Measurements from ENCODE around the gene C4BPA.

Gene C4BPA

DNA sequence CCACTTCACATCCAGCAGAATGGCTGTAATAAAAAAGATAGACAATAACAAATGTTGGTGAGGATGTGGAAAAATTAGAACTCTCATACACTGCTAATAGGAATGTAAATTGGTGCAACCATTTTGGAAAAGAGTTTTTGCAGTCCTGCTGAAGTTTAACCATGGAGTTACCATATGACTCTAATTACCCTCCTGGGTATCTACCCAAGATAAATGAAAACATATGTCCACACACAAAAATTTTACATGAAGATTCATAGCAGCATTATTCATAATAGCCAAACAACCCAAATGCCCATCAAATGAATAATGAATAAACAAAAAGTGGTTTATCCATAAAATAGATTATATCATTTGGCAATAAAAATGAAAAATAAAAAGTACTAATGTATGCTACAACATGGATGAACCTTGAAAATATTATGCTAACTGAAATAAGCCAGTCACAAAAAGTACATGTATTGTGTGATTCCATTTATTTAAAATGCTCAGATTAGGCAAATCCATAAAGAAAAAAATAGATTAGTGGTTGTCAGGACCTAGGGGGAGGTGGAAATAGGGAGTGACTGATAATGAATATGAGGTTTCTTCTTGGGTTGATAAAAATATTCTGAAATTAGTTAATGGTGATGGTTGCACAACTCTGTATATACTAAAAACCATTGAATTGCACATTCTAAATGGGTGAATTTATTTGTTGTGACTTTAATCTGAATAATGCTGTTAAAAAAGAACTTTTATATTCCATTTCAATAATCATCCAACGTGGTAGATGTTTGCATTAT is 26.4 kb downstream of the C4BPA start:
- H3K23ac ChIP-seq (ENCODE audit: low read length): no peak overlapping the region
- no peaks in the 10 kb centered on the region for H3K79me1 ChIP-seq (ENCODE audit: low read length)
- no peak overlapping the region for H3K4me2 ChIP-seq (ENCODE audit: low read length)
- H3K9me3 ChIP-seq (ENCODE audit: insufficient read depth, low read depth, low read length): no peaks in the 10 kb centered on the region
- no peaks in the 10 kb centered on the region for H3K79me2 ChIP-seq (ENCODE audit: control insufficient read depth, insufficient read depth, low read length, poor library complexity)
- no peak overlapping the region for H3K4me3 ChIP-seq (ENCODE audit: low read depth, low read length)
- no peak overlapping the region for H4K91ac ChIP-seq (ENCODE audit: low read depth, low read length)
- no peak overlapping the region for H3K4ac ChIP-seq (ENCODE audit: low read depth, low read length)
- no peaks in the 10 kb centered on the region for H3K27me3 ChIP-seq (ENCODE audit: insufficient read depth, low read length)
- no peak overlapping the region for H4K12ac ChIP-seq (ENCODE audit: low read depth, low read length)
- H2BK12ac ChIP-seq (ENCODE audit: low read length): no peak overlapping the region
- no peak overlapping the region for H3K9ac ChIP-seq (ENCODE audit: low read length)
- no peak overlapping the region for H2AK5ac ChIP-seq (ENCODE audit: low read length)
- H3K14ac ChIP-seq (ENCODE audit: low read length): no peak overlapping the region
- H3K4me1 ChIP-seq (ENCODE audit: control insufficient read depth in 1 of 2, insufficient read depth in 2 of 2, low read length in 2 of 2): no peaks in the 10 kb centered on the region
- H2BK5ac ChIP-seq (ENCODE audit: low read depth, low read length, poor library complexity): no peak overlapping the region
- H3K18ac ChIP-seq (ENCODE audit: low read length): no peak overlapping the region
- no peaks in the 10 kb centered on the region for H3K36me3 ChIP-seq (ENCODE audit: control insufficient read depth in 1 of 2, insufficient read depth in 2 of 2, low read length in 2 of 2)
- H2AFZ ChIP-seq (ENCODE audit: insufficient read depth, low read length, poor library complexity): no peak overlapping the region
- H2BK120ac ChIP-seq (ENCODE audit: insufficient read depth, low read length, poor library complexity): no peak overlapping the region
- H3K27ac ChIP-seq (ENCODE audit: low read depth, low read length): no peak overlapping the region
- no CpG with 5 or more reads among the region's 1 CpG for WGBS (ENCODE audit: extremely low coverage, insufficient coverage, insufficient read length)
- DNase-seq: no peak
- no peak overlapping the region for H4K8ac ChIP-seq (ENCODE audit: low read depth, low read length)

DNA sequence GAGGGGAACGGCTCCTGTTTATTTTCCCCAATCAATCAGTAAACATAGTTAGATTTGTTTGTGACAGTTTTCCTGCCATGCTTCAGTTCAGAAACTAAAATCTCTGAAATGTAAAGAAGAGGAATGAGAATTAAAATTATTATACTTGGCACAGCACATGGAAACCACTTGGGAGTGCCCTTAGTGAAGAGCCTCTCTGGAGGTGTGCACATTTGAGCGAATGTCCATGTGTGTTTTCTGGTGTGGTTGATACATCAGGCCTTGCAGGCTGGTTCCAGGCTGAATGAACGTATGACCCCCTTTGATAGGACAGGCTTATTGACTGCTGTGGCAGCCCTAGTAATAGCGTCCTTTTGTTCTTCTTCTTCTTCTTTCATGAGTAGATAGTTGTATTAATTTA is 27.1 kb downstream of the C4BPA start:
- H3K18ac ChIP-seq (ENCODE audit: low read length): no peak overlapping the region

DNA sequence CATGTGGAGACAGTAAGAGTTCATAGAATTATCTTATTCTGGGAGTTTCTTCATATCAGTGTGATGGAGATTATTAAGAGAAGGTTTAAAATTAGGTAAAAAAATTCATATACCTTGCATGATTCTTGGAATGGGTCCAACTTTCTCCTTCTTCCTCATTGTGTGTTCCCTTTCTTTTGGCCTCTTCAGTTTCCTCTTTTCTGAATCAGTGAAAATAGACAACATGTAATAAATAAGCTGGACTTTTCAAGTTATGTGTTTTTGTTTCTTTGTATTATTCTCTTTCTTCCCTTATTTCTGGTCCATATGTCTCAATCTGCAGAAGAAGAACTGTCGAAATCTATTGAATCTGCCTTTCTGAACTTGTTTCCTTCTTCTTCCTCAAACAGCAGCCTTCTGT is 30.5 kb downstream of the C4BPA start:
- Histone ChIP-seq H2BK12ac (ENCODE audit: low read length) (no peak overlapping the region), H3K9ac (ENCODE audit: low read length) (no peak overlapping the region), H3K23ac (ENCODE audit: low read length) (no peak overlapping the region), H3K14ac (ENCODE audit: low read length) (no peak overlapping the region), H3K4me1 (ENCODE audit: control insufficient read depth in 1 of 2, insufficient read depth in 2 of 2, low read length in 2 of 2) (no peaks in the 10 kb centered on the region), H3K9me3 (ENCODE audit: insufficient read depth, low read depth, low read length) (no peaks in the 10 kb centered on the region), H2BK120ac (ENCODE audit: insufficient read depth, low read length, poor library complexity) (no peak overlapping the region), H3K27ac (ENCODE audit: low read depth, low read length) (no peak overlapping the region), H3K4me3 (ENCODE audit: low read depth, low read length) (no peak overlapping the region), H3K79me1 (ENCODE audit: low read length) (no peaks in the 10 kb centered on the region), H4K91ac (ENCODE audit: low read depth, low read length) (no peak overlapping the region), H3K4me2 (ENCODE audit: low read length) (no peak overlapping the region), H4K8ac (ENCODE audit: low read depth, low read length) (no peak overlapping the region), H3K27me3 (ENCODE audit: insufficient read depth, low read length) (no peaks in the 10 kb centered on the region), H2AK5ac (ENCODE audit: low read length) (no peak overlapping the region), H2AFZ (ENCODE audit: insufficient read depth, low read length, poor library complexity) (no peak overlapping the region), H3K18ac (ENCODE audit: low read length) (no peak overlapping the region), H3K36me3 (ENCODE audit: control insufficient read depth in 1 of 2, insufficient read depth in 2 of 2, low read length in 2 of 2) (no peaks in the 10 kb centered on the region), H3K4ac (ENCODE audit: low read depth, low read length) (no peak overlapping the region), H2BK5ac (ENCODE audit: low read depth, low read length, poor library complexity) (no peak overlapping the region), H3K79me2 (ENCODE audit: control insufficient read depth, insufficient read depth, low read length, poor library complexity) (no peaks in the 10 kb centered on the region), H4K12ac (ENCODE audit: low read depth, low read length) (no peak overlapping the region)
- WGBS (ENCODE audit: extremely low coverage, insufficient coverage, insufficient read length): no CpG with 5 or more reads among the region's 1 CpG
- DNase-seq: no peak

More for the DNA sequence above, 27.1 kb downstream of the C4BPA start:
- Histone ChIP-seq H3K14ac (ENCODE audit: low read length) (no peak overlapping the region), H3K4me1 (ENCODE audit: control insufficient read depth in 1 of 2, insufficient read depth in 2 of 2, low read length in 2 of 2) (no peaks in the 10 kb centered on the region), H3K27me3 (ENCODE audit: insufficient read depth, low read length) (no peaks in the 10 kb centered on the region), H2BK5ac (ENCODE audit: low read depth, low read length, poor library complexity) (no peak overlapping the region), H3K4ac (ENCODE audit: low read depth, low read length) (no peak overlapping the region), H3K9ac (ENCODE audit: low read length) (no peak overlapping the region), H2BK120ac (ENCODE audit: insufficient read depth, low read length, poor library complexity) (no peak overlapping the region), H3K79me2 (ENCODE audit: control insufficient read depth, insufficient read depth, low read length, poor library complexity) (no peaks in the 10 kb centered on the region), H3K27ac (ENCODE audit: low read depth, low read length) (no peak overlapping the region), H2AK5ac (ENCODE audit: low read length) (no peak overlapping the region), H3K4me2 (ENCODE audit: low read length) (no peak overlapping the region), H3K4me3 (ENCODE audit: low read depth, low read length) (no peak overlapping the region), H4K91ac (ENCODE audit: low read depth, low read length) (no peak overlapping the region), H4K8ac (ENCODE audit: low read depth, low read length) (no peak overlapping the region), H3K36me3 (ENCODE audit: control insufficient read depth in 1 of 2, insufficient read depth in 2 of 2, low read length in 2 of 2) (no peaks in the 10 kb centered on the region), H2AFZ (ENCODE audit: insufficient read depth, low read length, poor library complexity) (no peak overlapping the region), H4K12ac (ENCODE audit: low read depth, low read length) (no peak overlapping the region), H3K9me3 (ENCODE audit: insufficient read depth, low read depth, low read length) (no peaks in the 10 kb centered on the region), H3K79me1 (ENCODE audit: low read length) (no peaks in the 10 kb centered on the region), H2BK12ac (ENCODE audit: low read length) (no peak overlapping the region), H3K23ac (ENCODE audit: low read length) (no peak overlapping the region)
- no CpG with 5 or more reads among the region's 4 CpGs for WGBS (ENCODE audit: extremely low coverage, insufficient coverage, insufficient read length)
- DNase-seq: no peak

DNA sequence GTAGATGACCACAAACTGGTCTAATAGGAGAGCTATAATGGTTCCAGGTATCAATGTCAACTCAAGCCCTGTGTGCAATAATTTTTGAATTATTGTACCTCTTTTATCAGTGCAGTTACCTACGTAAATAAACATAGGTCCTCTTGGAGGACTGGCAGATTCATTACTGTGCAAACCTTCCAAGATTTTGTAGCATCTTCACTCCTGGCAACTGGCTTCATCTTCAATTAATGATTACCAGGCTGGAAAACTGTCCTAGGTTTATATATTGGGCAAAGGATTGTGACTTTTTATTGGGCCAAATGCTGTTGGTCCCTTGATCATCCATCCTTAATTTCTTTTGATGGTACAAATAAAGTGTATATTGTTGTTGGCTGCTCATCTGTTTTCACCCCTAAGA is 35.6 kb downstream of the C4BPA start:
- H2AFZ ChIP-seq (ENCODE audit: insufficient read depth, low read length, poor library complexity): no peak overlapping the region
- H3K27ac ChIP-seq (ENCODE audit: low read depth, low read length): no peak overlapping the region
- H3K79me1 ChIP-seq (ENCODE audit: low read length): no peaks in the 10 kb centered on the region
- no peak overlapping the region for H2AK5ac ChIP-seq (ENCODE audit: low read length)
- no peak overlapping the region for H2BK120ac ChIP-seq (ENCODE audit: insufficient read depth, low read length, poor library complexity)
- no peak overlapping the region for H3K14ac ChIP-seq (ENCODE audit: low read length)
- no peak overlapping the region for H3K18ac ChIP-seq (ENCODE audit: low read length)
- no peak overlapping the region for H2BK12ac ChIP-seq (ENCODE audit: low read length)
- H3K36me3 ChIP-seq (ENCODE audit: control insufficient read depth in 1 of 2, insufficient read depth in 2 of 2, low read length in 2 of 2): no peaks in the 10 kb centered on the region
- H3K9ac ChIP-seq (ENCODE audit: low read length): no peak overlapping the region
- H4K91ac ChIP-seq (ENCODE audit: low read depth, low read length): no peak overlapping the region
- DNase-seq: no peak
- no peak overlapping the region for H3K4me3 ChIP-seq (ENCODE audit: low read depth, low read length)
- H2BK5ac ChIP-seq (ENCODE audit: low read depth, low read length, poor library complexity): no peak overlapping the region
- no peak overlapping the region for H3K4me2 ChIP-seq (ENCODE audit: low read length)
- H3K4ac ChIP-seq (ENCODE audit: low read depth, low read length): no peak overlapping the region
- no peak overlapping the region for H4K8ac ChIP-seq (ENCODE audit: low read depth, low read length)
- no peaks in the 10 kb centered on the region for H3K27me3 ChIP-seq (ENCODE audit: insufficient read depth, low read length)
- no peaks in the 10 kb centered on the region for H3K79me2 ChIP-seq (ENCODE audit: control insufficient read depth, insufficient read depth, low read length, poor library complexity)
- H3K4me1 ChIP-seq (ENCODE audit: control insufficient read depth in 1 of 2, insufficient read depth in 2 of 2, low read length in 2 of 2): no peaks in the 10 kb centered on the region
- no peak overlapping the region for H3K23ac ChIP-seq (ENCODE audit: low read length)
- WGBS (ENCODE audit: extremely low coverage, insufficient coverage, insufficient read length): no CpG with 5 or more reads among the region's 1 CpG
- no peaks in the 10 kb centered on the region for H3K9me3 ChIP-seq (ENCODE audit: insufficient read depth, low read depth, low read length)
- no peak overlapping the region for H4K12ac ChIP-seq (ENCODE audit: low read depth, low read length)

Data from trophoblast cell (in vitro differentiated cells and primary cell).